Measurements from ENCODE around the gene EIF4A2.
"Not testable (repeated sequence)": the region's sequence is repeated elsewhere in the genome, so short reads cannot be mapped to it uniquely, and the experiment has no call there.

The EIF4A2 gene

GRCh38 chr3:186807231-186807630, 23.9 kb downstream of the EIF4A2 start:
- no peaks in the 10 kb centered on the region for H3K9me2 ChIP-seq (replicated peaks; ENCODE audit: control insufficient read depth, low read length)
- H3K27ac ChIP-seq (ENCODE audit: low read depth, low read length) = peak overlapping the region; percentile 64
- peak overlapping the region; percentile 86 for H3K4me2 ChIP-seq (ENCODE audit: low read length)
- TF ChIP-seq CTCF (IDR thresholded peaks at IDR 0.05; ENCODE audit: low read depth, low read length, poor library complexity, severe bottlenecking) (no peak), EZH2phosphoT487 (IDR thresholded peaks at IDR 0.05; ENCODE audit: borderline replicate concordance, low read length) (no peak)
- H4K20me1 ChIP-seq (ENCODE audit: control insufficient read depth, insufficient read depth, low read depth, low read length) = no peaks in the 10 kb centered on the region
- H3K9me3 ChIP-seq (ENCODE audit: control insufficient read depth, insufficient read depth, low read length) = no peaks in the 10 kb centered on the region
- H3K27me3 ChIP-seq (ENCODE audit: control insufficient read depth, low read length) = no peaks in the 10 kb centered on the region
- peaks cover 40% of the 10 kb centered on the region for H3K36me3 ChIP-seq (ENCODE audit: control insufficient read depth, low read length)
- peaks cover 51% of the 10 kb centered on the region for H3K79me2 ChIP-seq (ENCODE audit: control insufficient read depth, low read length)
- peak overlapping the region; percentile 83 for H3K4me3 ChIP-seq (ENCODE audit: low read length)
- peaks cover 26% of the 10 kb centered on the region for H3K4me1 ChIP-seq (ENCODE audit: control insufficient read depth, low read length)
- 0 out of 2 replicates have a peak, but pooled peaks cover 6% of the 10 kb centered on the region for H3F3A ChIP-seq (ENCODE audit: control insufficient read depth, insufficient read depth)

- Histone ChIP-seq H3F3A (ENCODE audit: control insufficient read depth, insufficient read depth) (0 out of 2 replicates have a peak, but pooled peaks cover 6% of the 10 kb centered on the region), H3K27ac (ENCODE audit: low read depth, low read length) (no peak overlapping the region), H3K9me2 (replicated peaks; ENCODE audit: control insufficient read depth, low read length) (no peaks in the 10 kb centered on the region), H3K4me3 (ENCODE audit: low read length) (no peak overlapping the region), H3K4me1 (ENCODE audit: control insufficient read depth, low read length) (peaks cover 12% of the 10 kb centered on the region), H3K36me3 (ENCODE audit: control insufficient read depth, low read length) (peaks cover 7% of the 10 kb centered on the region), H3K79me2 (ENCODE audit: control insufficient read depth, low read length) (peaks cover 18% of the 10 kb centered on the region), H4K20me1 (ENCODE audit: control insufficient read depth, insufficient read depth, low read depth, low read length) (no peaks in the 10 kb centered on the region), H3K27me3 (ENCODE audit: control insufficient read depth, low read length) (no peaks in the 10 kb centered on the region), H3K9me3 (ENCODE audit: control insufficient read depth, insufficient read depth, low read length) (no peaks in the 10 kb centered on the region), H3K4me2 (ENCODE audit: low read length) (no peak overlapping the region)
- TF ChIP-seq CTCF (IDR thresholded peaks at IDR 0.05; ENCODE audit: low read depth, low read length, poor library complexity, severe bottlenecking) (no peak), EZH2phosphoT487 (IDR thresholded peaks at IDR 0.05; ENCODE audit: borderline replicate concordance, low read length) (no peak)
Observed at GRCh38 chr3:186810336-186810996, 27.1 kb downstream of the EIF4A2 start.

- H4K20me1 ChIP-seq (ENCODE audit: control insufficient read depth, insufficient read depth, low read depth, low read length); H3K27me3 ChIP-seq (ENCODE audit: control insufficient read depth, low read length); H3K4me2 ChIP-seq (ENCODE audit: low read length): not testable (repeated sequence)
Observed at GRCh38 chr3:186811313-186811712, 27.9 kb downstream of the EIF4A2 start.

GRCh38 chr3:186814100-186814499, 30.7 kb downstream of the EIF4A2 start:
- no peak overlapping the region for H3K27ac ChIP-seq (ENCODE audit: low read depth, low read length)
- TF ChIP-seq CTCF (IDR thresholded peaks at IDR 0.05; ENCODE audit: low read depth, low read length, poor library complexity, severe bottlenecking) = no peak
- no peak for TF ChIP-seq EZH2phosphoT487 (IDR thresholded peaks at IDR 0.05; ENCODE audit: borderline replicate concordance, low read length)
- no peak overlapping the region for H3K4me2 ChIP-seq (ENCODE audit: low read length)

More at GRCh38 chr3:186811313-186811712, 27.9 kb downstream of the EIF4A2 start:
- H3K79me2 ChIP-seq (ENCODE audit: control insufficient read depth, low read length); H3K4me3 ChIP-seq (ENCODE audit: low read length); H3K9me3 ChIP-seq (ENCODE audit: control insufficient read depth, insufficient read depth, low read length); H3K9me2 ChIP-seq (replicated peaks; ENCODE audit: control insufficient read depth, low read length); H3K36me3 ChIP-seq (ENCODE audit: control insufficient read depth, low read length); H3K27ac ChIP-seq (ENCODE audit: low read depth, low read length); H3F3A ChIP-seq (ENCODE audit: control insufficient read depth, insufficient read depth): not testable (repeated sequence)
- peaks cover 11% of the 10 kb centered on the region for H3K4me1 ChIP-seq (ENCODE audit: control insufficient read depth, low read length)

More at GRCh38 chr3:186814100-186814499, 30.7 kb downstream of the EIF4A2 start:
- no peak overlapping the region for H3K4me3 ChIP-seq (ENCODE audit: low read length)
- no peaks in the 10 kb centered on the region for H3K79me2 ChIP-seq (ENCODE audit: control insufficient read depth, low read length)
- H3K9me2 ChIP-seq (replicated peaks; ENCODE audit: control insufficient read depth, low read length) = no peaks in the 10 kb centered on the region
- H3K27me3 ChIP-seq (ENCODE audit: control insufficient read depth, low read length) = no peaks in the 10 kb centered on the region
- no peaks in the 10 kb centered on the region for H3K36me3 ChIP-seq (ENCODE audit: control insufficient read depth, low read length)
- no peaks in the 10 kb centered on the region for H4K20me1 ChIP-seq (ENCODE audit: control insufficient read depth, insufficient read depth, low read depth, low read length)
- no peaks in the 10 kb centered on the region for H3K9me3 ChIP-seq (ENCODE audit: control insufficient read depth, insufficient read depth, low read length)
- H3K4me1 ChIP-seq (ENCODE audit: control insufficient read depth, low read length) = no peaks in the 10 kb centered on the region
- no peaks in the 10 kb centered on the region for H3F3A ChIP-seq (ENCODE audit: control insufficient read depth, insufficient read depth)
